HG03039 (cell line): ENCODE data around the gene OR5H2.
"Not testable (repeated sequence)": the region's sequence is repeated elsewhere in the genome, so short reads cannot be mapped to it uniquely, and the experiment has no call there.

ENCODE experiments used
- ATAC-seq: cut with Tn5 transposase; IDR thresholded peaks from one replicate; pipeline ENCODE4 v1.9.1; 2021; ENCODE audit warnings: mild to moderate bottlenecking, moderate library complexity; ENCODE audit not compliant: unreplicated experiment

The OR5H2 gene

GRCh38 chr3:98282205-98282604, at the start of gene OR5H2:
OR5H2 (plus strand) TSS chr3:98282505; CDS start chr3:98282903, 398 bp downstream.
- no peak for ATAC-seq

- ATAC-seq = no peak
Measured at GRCh38 chr3:98233468-98233867, 48.8 kb upstream of the OR5H2 start.

- no peak for ATAC-seq
Measured at GRCh38 chr3:98240131-98240530, 42.2 kb upstream of the OR5H2 start.

- ATAC-seq = no peak
Measured at GRCh38 chr3:98242155-98242554, 40.1 kb upstream of the OR5H2 start.

- no peak for ATAC-seq
Measured at GRCh38 chr3:98243843-98244242, 38.5 kb upstream of the OR5H2 start.

- ATAC-seq = no peak
Measured at GRCh38 chr3:98246142-98246541, 36.2 kb upstream of the OR5H2 start.

- ATAC-seq = not testable (repeated sequence)
Measured at GRCh38 chr3:98256026-98256425, 26.3 kb upstream of the OR5H2 start.

GRCh38 chr3:98259707-98260106, 22.6 kb upstream of the OR5H2 start:
- peak; percentile 70 for ATAC-seq

GRCh38 chr3:98262046-98262445, 20.3 kb upstream of the OR5H2 start:
- ATAC-seq = no peak

- ATAC-seq = no peak
Measured at GRCh38 chr3:98263944-98264343, 18.4 kb upstream of the OR5H2 start, which contains the start of gene OR5H6. OR5H6 (plus strand) TSS chr3:98264244; CDS start chr3:98264333, 89 bp downstream.

GRCh38 chr3:98269846-98270245, 12.5 kb upstream of the OR5H2 start:
- no peak for ATAC-seq

GRCh38 chr3:98272126-98272525, 10.2 kb upstream of the OR5H2 start:
- ATAC-seq = no peak

GRCh38 chr3:98274914-98275313, 7.4 kb upstream of the OR5H2 start:
- ATAC-seq = no peak

GRCh38 chr3:98290916-98291315, 8.6 kb downstream of the OR5H2 start:
- no peak for ATAC-seq

- ATAC-seq = no peak
Measured at GRCh38 chr3:98291332-98291957, 9.1 kb downstream of the OR5H2 start.

GRCh38 chr3:98322101-98322500, 39.8 kb downstream of the OR5H2 start:
- ATAC-seq = no peak

- ATAC-seq = no peak
Measured at GRCh38 chr3:98322686-98323085, 40.4 kb downstream of the OR5H2 start.

GRCh38 chr3:98323425-98323824, 41.1 kb downstream of the OR5H2 start:
- ATAC-seq = no peak

GRCh38 chr3:98325055-98325454, 42.8 kb downstream of the OR5H2 start:
- ATAC-seq = no peak

GRCh38 chr3:98326105-98326893, 44.0 kb downstream of the OR5H2 start:
- ATAC-seq = no peak

GRCh38 chr3:98326945-98327344, 44.6 kb downstream of the OR5H2 start:
- ATAC-seq = peak; percentile 66

GRCh38 chr3:98328933-98329332, 46.6 kb downstream of the OR5H2 start:
- no peak for ATAC-seq
